ENCODE measurements around the gene PHLDA2.
A peak's percentile ranks its signal among the peaks of the same experiment; 100 is the strongest.
"Not testable (repeated sequence)": the region's sequence is repeated elsewhere in the genome, so short reads cannot be mapped to it uniquely, and the experiment has no call there.

The PHLDA2 gene

DNA sequence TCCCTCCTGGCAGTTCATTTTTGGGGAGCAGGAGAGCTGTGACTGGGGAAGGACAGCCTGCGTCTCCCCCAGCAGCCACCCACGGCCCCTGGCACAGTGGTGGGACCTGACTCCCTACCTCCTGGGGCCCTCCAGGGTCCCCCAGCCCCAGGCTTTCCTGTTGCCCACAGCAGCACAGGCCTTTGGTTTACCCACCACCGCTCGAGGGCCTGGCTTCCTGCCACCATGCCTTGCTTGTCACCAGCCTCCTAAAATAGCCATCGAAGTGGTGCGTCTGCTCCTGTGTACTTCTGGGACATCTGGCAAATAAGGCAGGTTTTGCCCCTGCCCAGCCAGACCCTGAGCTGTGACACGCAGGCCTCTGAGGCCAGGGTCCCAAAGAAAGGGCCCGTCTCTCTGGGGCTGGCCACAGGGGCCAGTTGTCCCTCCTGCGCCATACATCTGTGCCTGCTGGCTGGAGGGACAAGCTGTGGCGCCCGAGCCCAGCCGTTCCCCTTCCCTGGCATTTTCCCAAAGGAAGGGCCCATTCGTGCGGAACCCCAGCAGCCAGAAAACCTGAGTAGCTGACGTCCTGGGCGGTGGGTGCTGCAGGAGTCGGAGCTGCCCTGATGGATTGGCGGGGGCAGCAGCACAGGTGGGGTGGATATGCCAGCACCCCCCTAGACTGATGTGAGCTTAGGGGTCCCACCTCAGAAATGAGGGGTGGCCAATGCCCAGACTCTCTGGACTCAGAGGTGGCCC lies 14.6 kb downstream of the PHLDA2 start:
- DNase-seq: peak; percentile 42

GRCh38 chr11:2913776-2914175 lies 15.4 kb downstream of the PHLDA2 start:
- no peak for DNase-seq

DNA sequence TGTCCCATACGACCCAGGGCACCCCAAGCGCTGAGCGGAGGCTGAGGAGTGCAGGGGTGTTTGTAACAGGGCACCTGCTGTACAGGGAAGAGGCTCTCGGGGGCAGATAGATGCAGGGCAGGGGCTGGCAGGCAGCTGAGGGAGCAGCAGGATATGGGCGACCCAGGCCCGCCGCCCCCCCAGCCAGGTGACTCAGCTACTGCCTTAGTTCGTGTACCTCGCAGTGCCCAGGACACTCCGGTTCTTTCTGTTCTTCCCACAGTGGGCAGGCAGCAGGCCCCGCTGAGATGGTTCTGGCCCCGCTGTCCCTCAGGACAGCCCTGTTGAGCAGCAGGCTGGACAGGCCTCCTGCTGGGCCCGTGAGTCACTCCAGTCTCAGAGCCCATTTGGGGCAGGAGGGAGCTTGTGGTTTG lies 16.2 kb downstream of the PHLDA2 start:
- no peak for DNase-seq

- DNase-seq: no peak
Measured at GRCh38 chr11:2912498-2912897, 16.7 kb downstream of the PHLDA2 start.

DNA sequence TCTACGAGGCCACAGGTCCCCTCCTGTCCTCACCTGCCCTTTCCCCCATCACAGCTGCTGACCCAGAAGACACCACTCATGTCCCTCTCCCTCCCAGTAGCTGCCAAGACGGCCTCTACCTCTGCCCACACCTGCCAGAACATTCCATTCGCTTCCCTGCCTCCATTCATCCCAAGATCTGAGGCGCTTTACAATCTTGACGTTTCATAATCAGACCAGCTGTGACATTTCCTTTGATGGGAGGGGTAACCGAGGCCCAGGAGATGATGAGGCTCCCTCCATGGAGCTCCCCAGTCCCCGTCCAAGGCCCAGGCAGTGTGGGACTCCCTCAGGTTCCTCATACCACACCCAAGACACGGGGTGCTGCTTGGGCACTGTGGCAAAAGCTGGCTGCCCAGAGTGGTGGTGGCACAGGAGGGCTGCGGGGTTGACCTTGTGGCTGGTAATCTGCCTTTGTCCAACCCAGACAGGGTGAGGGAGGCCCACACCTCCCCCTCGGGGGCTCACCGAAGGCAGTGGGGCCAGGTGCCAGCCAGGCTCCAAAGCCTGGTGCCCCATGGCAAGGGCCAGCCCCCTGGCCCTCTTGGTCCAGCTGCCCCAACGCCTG lies 17.3 kb downstream of the PHLDA2 start:
- DNase-seq: no peak

DNA sequence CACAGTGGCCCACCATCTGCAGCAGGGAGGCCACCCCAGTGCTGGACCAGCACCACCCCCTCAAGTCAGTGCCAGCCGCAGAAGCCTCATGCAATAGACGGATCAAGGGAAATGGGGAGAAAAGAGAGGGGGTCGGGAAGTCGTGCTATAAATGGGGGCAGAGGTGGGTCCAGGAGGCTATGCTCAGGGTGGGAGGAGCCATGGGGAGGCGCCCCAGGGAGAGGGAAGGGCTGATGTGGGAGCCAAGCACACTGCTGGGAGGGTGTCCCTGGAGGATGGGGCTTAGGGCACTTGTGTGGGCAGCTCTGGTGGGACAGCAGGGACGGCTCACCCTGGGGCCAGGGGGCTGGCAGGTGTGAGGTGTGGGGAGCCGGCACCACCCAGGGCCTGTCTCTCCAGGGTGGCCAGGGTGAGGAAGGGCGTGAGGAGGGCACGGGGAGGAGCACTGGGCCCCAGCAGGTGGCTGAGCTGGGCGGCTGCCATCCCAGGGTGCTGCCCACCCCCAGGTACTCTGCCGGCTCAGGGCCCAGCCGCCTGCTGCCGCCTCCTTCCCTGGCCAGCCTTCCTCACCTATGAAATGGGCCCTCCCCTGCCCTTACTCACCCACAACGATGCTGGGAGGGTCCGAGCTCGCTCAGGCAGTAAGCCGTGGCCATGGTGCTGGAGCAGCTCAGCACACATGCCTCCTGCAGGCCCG lies 18.0 kb downstream of the PHLDA2 start:
- no peak for DNase-seq

GRCh38 chr11:2910401-2910955 lies 18.7 kb downstream of the PHLDA2 start:
- DNase-seq: no peak

GRCh38 chr11:2909133-2909902 lies 19.9 kb downstream of the PHLDA2 start:
- no peak for DNase-seq

DNA sequence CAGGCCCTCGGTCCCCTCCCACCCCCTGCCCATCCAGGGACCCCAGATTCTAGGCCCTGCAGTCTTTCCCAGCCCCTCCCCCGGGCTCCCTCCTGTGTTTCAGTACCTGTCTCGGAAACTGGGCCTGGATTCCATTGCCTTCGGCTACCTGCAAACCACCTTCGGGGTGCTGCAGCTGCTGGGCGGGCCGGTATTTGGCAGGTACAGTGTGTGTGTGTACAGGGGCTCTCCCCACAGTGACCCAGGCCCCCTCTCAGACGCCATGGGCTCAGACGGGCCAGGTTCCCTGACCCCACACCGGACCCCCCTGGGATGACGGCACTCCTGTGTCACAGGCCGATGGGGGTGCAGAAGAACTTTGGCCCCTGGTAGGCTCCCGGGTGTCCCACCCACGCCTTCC lies 21.1 kb downstream of the PHLDA2 start:
- no peak for DNase-seq

DNA sequence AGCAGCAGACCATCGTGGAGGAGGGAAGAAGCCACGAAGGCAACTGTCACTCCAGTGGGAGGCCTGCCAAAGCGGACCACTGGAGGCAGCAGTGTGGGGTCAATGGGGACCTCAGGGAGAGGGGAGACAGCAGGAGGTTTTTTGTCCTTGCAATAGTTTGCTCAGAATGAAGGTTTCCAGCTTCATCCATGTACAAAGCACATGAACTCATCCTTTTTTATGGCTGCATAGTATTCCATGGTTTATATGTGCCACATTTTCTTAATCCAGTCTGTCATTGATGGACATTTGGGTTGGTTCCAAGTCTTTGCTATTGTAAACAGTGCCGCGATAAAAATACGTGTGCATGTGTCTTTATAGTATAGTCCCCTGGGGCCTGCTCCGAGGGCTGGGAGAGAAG lies 23.9 kb downstream of the PHLDA2 start:
- not testable (repeated sequence) for DNase-seq

DNA sequence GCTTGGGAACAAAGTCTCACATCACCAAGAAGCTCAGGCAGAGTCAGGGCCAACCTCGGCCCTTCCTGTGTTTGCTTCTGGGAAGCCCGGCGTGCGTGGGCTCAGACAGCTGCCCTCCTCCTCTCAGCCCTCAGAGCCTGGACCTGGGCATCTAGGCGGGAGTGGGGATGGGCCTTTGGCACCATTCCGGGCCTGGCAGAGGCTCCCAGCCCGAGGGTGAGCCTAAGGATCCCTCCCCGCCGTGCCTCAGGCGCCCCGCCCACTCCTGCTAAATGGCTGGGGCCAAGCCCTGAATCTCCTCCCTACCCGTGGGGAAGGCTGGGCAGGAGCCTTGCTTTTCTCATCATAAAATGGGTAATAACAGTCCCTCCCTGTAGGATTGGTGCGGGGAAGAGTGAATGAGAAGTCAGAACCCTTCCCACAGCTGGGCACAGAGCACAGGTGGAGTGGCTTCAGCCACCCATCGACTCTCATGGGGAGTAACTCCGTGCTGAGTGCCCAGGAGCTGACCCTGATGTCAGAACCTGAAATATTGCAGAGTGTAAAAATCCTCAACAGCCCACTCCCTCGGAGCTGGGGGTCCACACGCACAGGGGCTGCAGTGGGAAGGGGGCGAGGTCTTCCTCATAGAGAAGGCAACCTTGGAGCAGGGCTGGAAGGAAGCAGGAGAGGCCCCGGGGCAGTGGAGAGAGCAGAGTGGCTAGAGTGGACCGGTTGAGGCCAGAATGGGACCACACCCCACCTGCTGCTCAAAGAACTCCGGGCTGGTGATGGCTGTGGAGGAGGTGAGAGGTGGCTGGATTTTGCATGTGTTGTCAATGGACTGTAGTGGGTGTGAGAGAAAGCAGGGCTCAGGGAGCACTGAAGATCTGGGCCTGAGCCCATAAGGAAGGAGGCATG lies 24.8 kb downstream of the PHLDA2 start:
- DNase-seq: no peak

DNA sequence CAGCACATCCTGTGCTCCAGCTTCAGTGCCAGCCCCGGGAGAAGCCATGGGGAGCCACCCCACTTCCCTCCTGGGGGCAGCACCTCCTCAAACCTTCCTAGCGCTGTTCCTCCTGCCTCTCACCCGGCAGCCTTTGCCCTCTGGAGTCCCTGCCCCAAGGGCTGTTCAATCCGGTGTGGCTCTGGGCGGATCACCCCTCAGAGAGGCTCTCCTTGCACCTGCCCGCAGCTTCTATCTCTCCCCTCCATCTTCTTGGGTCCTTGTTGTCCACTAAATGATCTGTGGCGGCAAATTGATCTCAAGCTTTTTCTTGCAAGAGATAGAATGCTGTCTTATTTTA lies 25.6 kb downstream of the PHLDA2 start:
- DNase-seq: no peak

DNA sequence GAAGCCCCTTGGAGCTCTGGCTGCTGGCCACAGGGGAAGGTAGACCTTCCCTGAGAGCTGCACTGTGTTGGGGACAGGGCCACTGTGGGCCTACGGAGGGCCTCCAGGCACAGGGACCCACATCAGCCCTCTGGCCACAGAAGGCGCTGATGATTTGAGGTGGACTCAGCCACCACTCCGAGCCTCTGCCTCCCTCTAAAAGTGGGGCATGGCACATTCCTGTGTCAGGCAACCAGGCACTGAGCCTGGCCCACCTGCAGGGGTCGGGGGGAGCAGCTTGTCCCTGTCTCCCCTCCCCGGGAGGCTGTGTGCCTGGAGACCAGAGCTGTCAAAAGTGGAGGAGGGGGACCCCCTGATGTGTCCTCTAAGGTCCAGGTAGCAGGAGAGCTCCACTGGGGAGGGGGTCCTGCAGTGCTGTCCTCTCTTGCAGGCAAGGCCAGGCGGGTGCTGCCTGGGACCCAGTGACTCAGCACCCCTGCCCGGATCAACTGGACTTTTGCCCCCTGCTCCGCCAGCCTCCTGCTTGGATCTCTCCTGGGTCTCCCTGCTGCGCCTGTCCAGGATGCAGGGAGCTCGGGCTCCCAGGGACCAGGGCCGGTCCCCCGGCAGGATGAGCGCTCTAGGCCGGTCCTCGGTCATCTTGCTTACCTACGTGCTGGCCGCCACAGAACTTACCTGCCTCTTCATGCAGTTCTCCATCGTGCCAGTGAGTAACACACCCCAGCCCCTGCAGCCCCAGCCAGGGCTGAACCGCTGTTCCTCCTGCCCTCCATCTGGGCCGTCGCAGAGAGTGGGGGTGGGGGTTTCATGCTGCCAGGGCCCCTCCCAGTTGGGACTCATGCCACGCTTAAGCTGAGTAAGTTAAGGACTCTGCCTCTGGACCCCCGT lies 26.2 kb downstream of the PHLDA2 start:
- no peak for DNase-seq

GRCh38 chr11:2901854-2902783 lies 27.1 kb downstream of the PHLDA2 start:
- peak; percentile 98 for DNase-seq

DNA sequence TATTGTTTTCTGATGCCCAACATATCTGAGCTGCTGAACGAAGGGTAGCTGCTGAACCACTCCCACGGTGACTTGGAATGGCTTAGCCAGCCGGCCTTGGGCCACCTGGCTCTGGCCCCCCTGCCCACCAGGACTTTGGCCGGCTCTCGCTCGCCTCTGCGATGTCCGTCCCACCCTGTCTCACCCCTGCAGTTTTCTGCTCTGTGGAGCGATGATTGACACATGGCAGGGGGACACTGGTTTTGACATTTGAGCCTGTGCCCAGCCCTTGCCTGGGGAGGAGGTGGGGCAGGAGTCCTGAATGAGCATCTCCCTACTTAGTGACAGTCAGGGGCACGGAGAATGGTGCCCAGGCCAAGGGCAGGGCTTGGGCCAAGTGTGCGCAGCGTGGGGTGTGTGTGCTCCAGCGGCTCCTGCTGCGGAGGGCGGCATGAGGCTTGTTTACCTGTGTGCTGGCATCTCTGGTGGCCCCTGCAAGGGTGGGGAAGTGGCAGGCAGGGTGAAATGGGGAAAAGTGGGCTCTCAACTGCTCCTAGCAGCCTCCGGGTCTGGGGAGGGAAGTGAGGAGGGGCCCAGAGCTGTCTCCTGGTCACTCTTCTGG lies 27.9 kb downstream of the PHLDA2 start:
- DNase-seq: no peak

DNA sequence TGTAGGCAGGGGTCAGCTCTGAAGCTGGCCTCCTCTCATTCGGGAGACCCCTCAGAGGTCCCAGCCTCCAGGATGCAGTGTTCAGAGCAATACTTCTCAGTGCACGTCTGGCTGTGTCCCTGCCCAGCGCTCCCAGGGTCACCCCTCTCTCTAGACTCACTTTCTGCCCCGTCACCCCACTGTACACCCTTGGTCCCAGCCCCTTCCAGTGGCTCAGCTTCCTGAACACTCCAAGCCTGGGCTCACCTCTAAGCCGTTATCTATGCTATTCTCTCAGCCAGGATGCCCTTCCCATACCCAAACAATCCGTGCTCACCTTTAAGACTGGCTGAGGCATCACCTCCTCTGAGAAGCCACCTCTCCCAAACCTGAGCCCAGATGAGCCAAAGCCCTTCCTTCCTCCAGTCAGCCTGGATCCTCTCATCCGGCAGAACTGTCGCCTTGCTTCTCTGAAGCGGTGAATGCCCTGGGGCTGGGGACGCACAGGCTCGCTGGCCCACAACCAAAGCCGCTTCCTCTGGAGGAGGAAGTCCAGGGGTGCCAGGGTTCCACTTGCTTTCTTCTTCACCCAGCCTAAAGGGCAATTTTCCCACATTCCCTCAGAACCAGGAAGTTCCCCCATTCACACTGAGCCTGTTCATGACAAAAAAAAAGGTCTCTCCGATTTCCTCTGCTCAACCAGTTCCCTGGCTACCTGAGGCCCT lies 30.0 kb downstream of the PHLDA2 start:
- no peak for DNase-seq

GRCh38 chr11:2898366-2899079 lies 30.7 kb downstream of the PHLDA2 start:
- DNase-seq: peak; percentile 78

DNA sequence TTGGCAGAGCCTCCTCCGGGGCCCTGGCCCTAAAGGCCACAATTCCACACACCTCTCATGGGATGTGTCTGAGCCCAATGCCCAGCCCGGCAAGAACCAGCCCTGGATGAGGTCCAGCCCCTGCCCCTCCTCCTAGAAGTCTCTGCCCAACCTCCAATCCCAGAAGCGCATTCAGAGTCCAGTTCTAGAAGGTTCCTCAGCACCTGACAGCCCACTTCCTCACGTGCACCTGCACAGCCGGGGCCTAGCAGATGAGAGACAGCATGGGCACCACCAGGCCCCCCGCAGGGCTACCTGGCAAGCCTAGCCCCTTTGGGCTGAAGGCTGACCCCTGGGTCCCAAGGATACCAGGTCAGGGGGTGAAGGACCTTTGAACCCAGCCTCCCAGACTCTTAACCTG lies 32.2 kb downstream of the PHLDA2 start:
- no peak for DNase-seq

All from hematopoietic multipotent progenitor cell treated with erythropoietin and hydrocortisone succinate and interleukin-3 and kit ligand, for 6 days (in vitro differentiated cells).